ENCODE results near the gene PLA2G4C.

The PLA2G4C gene

GRCh38 chr19:48010932-48011758 is 99.5 kb downstream of the PLA2G4C start:
- no peak for TF ChIP-seq CTCF (IDR thresholded peaks at IDR 0.05)

GRCh38 chr19:48006762-48007161 is 103.9 kb downstream of the PLA2G4C start:
- no peak for TF ChIP-seq CTCF (IDR thresholded peaks at IDR 0.05)

DNA sequence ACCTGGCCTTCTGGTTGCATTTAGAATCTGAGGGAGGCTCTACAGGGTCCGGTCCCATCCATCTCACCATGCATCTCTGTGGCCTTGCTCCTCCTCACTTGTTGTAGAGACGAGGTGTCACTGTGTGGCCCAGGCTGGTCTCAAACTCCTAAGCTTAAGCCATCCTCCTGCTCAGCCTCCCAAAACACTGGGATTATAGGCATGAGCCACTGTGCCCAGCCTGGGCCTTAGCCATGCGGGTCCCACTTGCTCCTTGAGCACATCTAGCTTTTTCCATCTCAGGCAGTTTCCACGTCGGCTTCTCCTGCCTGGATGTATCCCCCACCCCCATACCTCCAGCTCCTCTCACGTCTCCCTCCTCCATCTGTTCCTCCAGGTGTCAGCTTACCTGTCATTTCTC is 106.4 kb downstream of the PLA2G4C start:
- TF ChIP-seq CTCF (IDR thresholded peaks at IDR 0.05), result no peak

GRCh38 chr19:48000846-48001245 is 109.8 kb downstream of the PLA2G4C start:
- no peak for TF ChIP-seq CTCF (IDR thresholded peaks at IDR 0.05)

DNA sequence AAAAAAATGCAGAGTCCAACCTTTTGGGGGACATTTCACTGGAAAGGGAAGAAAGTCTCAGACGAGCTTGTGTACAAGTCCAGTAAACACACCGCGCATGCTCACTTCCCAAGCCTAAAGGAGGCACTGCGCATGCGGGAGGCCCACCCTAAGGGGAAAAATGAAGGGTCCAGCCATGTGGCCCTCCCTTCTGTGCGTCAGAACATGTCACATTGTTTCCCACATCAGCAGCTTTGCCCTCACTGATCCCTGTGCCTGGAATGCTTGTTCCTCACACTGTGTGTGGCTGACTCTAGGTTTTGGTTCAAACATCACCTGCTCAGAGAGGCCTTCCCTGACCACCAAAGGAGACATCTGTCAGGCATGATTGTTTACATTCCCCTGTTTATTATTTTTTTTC is 111.8 kb downstream of the PLA2G4C start:
- no peak for TF ChIP-seq CTCF (IDR thresholded peaks at IDR 0.05)

Measured in LNCAP (cell line).